Urinary bladder (tissue), 4 donors: ENCODE measurements around the gene ALPG. TPM values are rescaled to one million over a fixed set of nuclear protein-coding genes. Genes with fewer than 3 reads are reported as not detected.
"Not testable (repeated sequence)": the region's sequence is repeated elsewhere in the genome, so short reads cannot be mapped to it uniquely, and the experiment has no call there.

Experiments
- DNase-seq: peaks from one replicate; pipeline ENCODE4 v3.0.0-alpha.2; 2015; ENCODE audit errors: extremely low spot score
- H3K27ac ChIP-seq: one replicate; pipeline ENCODE4 v1.5.1; 2013; ENCODE audit warnings: low read depth, mild to moderate bottlenecking, moderate library complexity
- H3K36me3 ChIP-seq: one replicate; pipeline ENCODE4 v1.6.1; 2013; ENCODE audit warnings: mild to moderate bottlenecking, moderate library complexity; ENCODE audit not compliant: insufficient read depth
- H3K4me1 ChIP-seq: one replicate; pipeline ENCODE4 v1.6.1; 2013; ENCODE audit warnings: mild to moderate bottlenecking, moderate library complexity; ENCODE audit not compliant: insufficient read depth
- H3K4me3 ChIP-seq: one replicate; pipeline ENCODE4 v1.5.1; 2013; ENCODE audit warnings: low read depth, low read length
- WGBS: extraction: QIAGEN DNeasy Blood & Tissue Kit; methylation state at CpG from one replicate; pipeline ENCODE4 v1.1.7; 2013; 5-methylcytosine and 5-hydroxymethylcytosine counted together
- polyA plus RNA-seq: library from polyadenylated mRNA; stranded (reverse); fragments of 200-250 nt; gene quantifications from one replicate; pipeline ENCODE4 v1.2.3, GENCODE V29; 2013
- total RNA-seq: library from RNA; depleted of rRNA; stranded (reverse); fragments of >200 nt; gene quantifications from one replicate; pipeline ENCODE4 v1.2.3, GENCODE V29; 2014
- donor health status: healthy with polysubstance abuse.
- donor health status: healthy.

The ALPG gene
- total and polyA plus RNA-seq, 2 donors = not detected

GRCh38 chr2:232449964-232450363 is 43.3 kb downstream of the ALPG start:
- no peaks in the 10 kb centered on the region for H3K36me3 ChIP-seq
- H3K4me3 ChIP-seq = no peak overlapping the region
- DNase-seq = no peak
- no peaks in the 10 kb centered on the region for H3K4me1 ChIP-seq
- 72% methylated on average over 12 of the region's 12 CpGs for WGBS
- H3K27ac ChIP-seq = no peak overlapping the region

- H3K4me1 ChIP-seq, H3K36me3 ChIP-seq, H3K27ac ChIP-seq, DNase-seq, H3K4me3 ChIP-seq: not testable (repeated sequence)
- WGBS = 88% methylated on average over 3 of the region's 3 CpGs
These were observed 45.0 kb downstream of the ALPG start for GRCh38 chr2:232451645-232452044.

GRCh38 chr2:232454630-232455029 is 48.0 kb downstream of the ALPG start:
- H3K4me3 ChIP-seq = no peak overlapping the region
- DNase-seq = no peak
- no peaks in the 10 kb centered on the region for H3K4me1 ChIP-seq
- no peaks in the 10 kb centered on the region for H3K36me3 ChIP-seq
- H3K27ac ChIP-seq = no peak overlapping the region
- WGBS = 81% methylated on average over 9 of the region's 9 CpGs

GRCh38 chr2:232455426-232456255 is 49.0 kb downstream of the ALPG start, which contains the start of gene ALPI:
ALPI (plus strand) TSS chr2:232456153; CDS start chr2:232456200, 47 bp downstream.
- Histone ChIP-seq H3K4me3 (no peak within 1 kb of the TSS), H3K4me1 (no peaks in the 10 kb centered on the region), H3K27ac (no peak within 1 kb of the TSS), H3K36me3 (no peaks in the 10 kb centered on the region)
- 74% methylated on average over 14 of the region's 14 CpGs for WGBS
- DNase-seq = no peak

GRCh38 chr2:232456296-232457120 is 49.9 kb downstream of the ALPG start:
- WGBS = 91% methylated on average over 27 of the region's 27 CpGs
- DNase-seq = no peak

GRCh38 chr2:232457121-232458011 is 50.7 kb downstream of the ALPG start:
- no peak for DNase-seq
- no peak overlapping the region for H3K4me3 ChIP-seq
- H3K27ac ChIP-seq = no peak overlapping the region
- no peaks in the 10 kb centered on the region for H3K4me1 ChIP-seq
- WGBS = 86% methylated on average over 21 of the region's 21 CpGs
- no peaks in the 10 kb centered on the region for H3K36me3 ChIP-seq

More at GRCh38 chr2:232456296-232457120, 49.9 kb downstream of the ALPG start:
- Histone ChIP-seq H3K36me3 (no peaks in the 10 kb centered on the region), H3K27ac (no peak overlapping the region), H3K4me3 (no peak overlapping the region), H3K4me1 (no peaks in the 10 kb centered on the region)

GRCh38 chr2:232458051-232458660 is 51.5 kb downstream of the ALPG start:
- Histone ChIP-seq H3K36me3 (no peaks in the 10 kb centered on the region), H3K4me3 (no peak overlapping the region), H3K4me1 (no peaks in the 10 kb centered on the region), H3K27ac (no peak overlapping the region)
- no peak for DNase-seq
- WGBS = 83% methylated on average over 25 of the region's 25 CpGs

GRCh38 chr2:232458661-232459418 is 52.2 kb downstream of the ALPG start:
- WGBS = 64% methylated on average over 56 of the region's 56 CpGs
- H3K4me3 ChIP-seq = no peak overlapping the region
- H3K36me3 ChIP-seq = no peaks in the 10 kb centered on the region
- no peak for DNase-seq
- H3K27ac ChIP-seq = no peak overlapping the region
- no peaks in the 10 kb centered on the region for H3K4me1 ChIP-seq

- no peak for DNase-seq
- H3K4me1 ChIP-seq = no peaks in the 10 kb centered on the region
- 89% methylated on average over 11 of the region's 11 CpGs for WGBS
- H3K27ac ChIP-seq = no peak overlapping the region
- H3K36me3 ChIP-seq = no peaks in the 10 kb centered on the region
- no peak overlapping the region for H3K4me3 ChIP-seq
These were observed 52.9 kb downstream of the ALPG start for GRCh38 chr2:232459419-232460035.

GRCh38 chr2:232460171-232460570 is 53.5 kb downstream of the ALPG start:
- WGBS = 65% methylated on average over 2 of the region's 2 CpGs
- H3K36me3 ChIP-seq = no peaks in the 10 kb centered on the region
- no peak overlapping the region for H3K4me3 ChIP-seq
- DNase-seq = no peak
- H3K4me1 ChIP-seq = no peaks in the 10 kb centered on the region
- no peak overlapping the region for H3K27ac ChIP-seq
